Fibroblast of skin of right quadriceps (primary cell): ENCODE data around the gene ZNF25.
"Not testable (repeated sequence)": the region's sequence is repeated elsewhere in the genome, so short reads cannot be mapped to it uniquely, and the experiment has no call there.

ENCODE experiments used
- DNase-seq: peaks from one replicate; pipeline ENCODE4 v3.0.0-alpha.2; 2013

Gene ZNF25

GRCh38 chr10:37937864-37938263 lies 38.6 kb downstream of the ZNF25 start:
- DNase-seq: no peak

GRCh38 chr10:37934791-37935190 lies 41.7 kb downstream of the ZNF25 start:
- no peak for DNase-seq

- DNase-seq: no peak
Measured at GRCh38 chr10:37930423-37930822, 46.0 kb downstream of the ZNF25 start.

GRCh38 chr10:37908165-37908564 lies 68.3 kb downstream of the ZNF25 start:
- not testable (repeated sequence) for DNase-seq

- DNase-seq: no peak
Measured at GRCh38 chr10:37906382-37906781, 70.1 kb downstream of the ZNF25 start.
